HG03432 (cell line): ENCODE data around the gene AIG1.
"Not testable (repeated sequence)": the region's sequence is repeated elsewhere in the genome, so short reads cannot be mapped to it uniquely, and the experiment has no call there.

ENCODE experiments used
- ATAC-seq: cut with Tn5 transposase; IDR thresholded peaks from one replicate; pipeline ENCODE4 v1.9.1; 2021; ENCODE audit warnings: mild to moderate bottlenecking, moderate library complexity; ENCODE audit not compliant: unreplicated experiment

AIG1 gene

GRCh38 chr6:143055891-143056290 is 4.8 kb upstream of the AIG1 start:
- ATAC-seq, result no peak

GRCh38 chr6:143058987-143059386 is 1.7 kb upstream of the AIG1 start:
- ATAC-seq, result no peak

GRCh38 chr6:143059663-143060353 is 881 bp upstream of the AIG1 start:
- ATAC-seq, result peak; percentile 15

- ATAC-seq, result peak; percentile 80
Observed at GRCh38 chr6:143060354-143060805, 309 bp upstream of the AIG1 start.

- ATAC-seq, result no peak
Observed at GRCh38 chr6:143061597-143062385, 1.1 kb downstream of the AIG1 start.

- ATAC-seq, result no peak
Observed at GRCh38 chr6:143062551-143062950, 1.9 kb downstream of the AIG1 start.

GRCh38 chr6:143063631-143064030 is 2.9 kb downstream of the AIG1 start:
- no peak for ATAC-seq

GRCh38 chr6:143064271-143064670 is 3.6 kb downstream of the AIG1 start:
- ATAC-seq, result no peak

GRCh38 chr6:143064951-143065683 is 4.4 kb downstream of the AIG1 start:
- ATAC-seq, result no peak

- ATAC-seq, result no peak
Observed at GRCh38 chr6:143068001-143068400, 7.3 kb downstream of the AIG1 start.

- no peak for ATAC-seq
Observed at GRCh38 chr6:143074101-143074500, 13.4 kb downstream of the AIG1 start.

GRCh38 chr6:143074670-143075318 is 14.1 kb downstream of the AIG1 start:
- ATAC-seq, result no peak

GRCh38 chr6:143078468-143079324 is 18.0 kb downstream of the AIG1 start:
- no peak for ATAC-seq

GRCh38 chr6:143079325-143079640 is 18.6 kb downstream of the AIG1 start:
- ATAC-seq, result no peak

GRCh38 chr6:143082274-143082673 is 21.6 kb downstream of the AIG1 start:
- not testable (repeated sequence) for ATAC-seq

GRCh38 chr6:143084019-143084418 is 23.3 kb downstream of the AIG1 start:
- not testable (repeated sequence) for ATAC-seq

- ATAC-seq, result not testable (repeated sequence)
Observed at GRCh38 chr6:143087335-143087734, 26.6 kb downstream of the AIG1 start.

- no peak for ATAC-seq
Observed at GRCh38 chr6:143087856-143088255, 27.2 kb downstream of the AIG1 start.

GRCh38 chr6:143090314-143091044 is 29.8 kb downstream of the AIG1 start:
- ATAC-seq, result no peak

- ATAC-seq, result no peak
Observed at GRCh38 chr6:143092768-143093167, 32.1 kb downstream of the AIG1 start.
